GM12801 (cell line): Measurements from ENCODE around the gene PAQR8.

Experiments
- CTCF ChIP-seq: IDR thresholded peaks from one replicate; pipeline ENCODE4 v1.5.1; 2011; ENCODE audit warnings: control low read depth; ENCODE audit not compliant: insufficient read length; ENCODE audit errors: extremely low read depth

Gene PAQR8

GRCh38 chr6:52362443-52363227 lies 684 bp downstream of the PAQR8 start:
- TF ChIP-seq CTCF: no peak

- no peak for TF ChIP-seq CTCF
These were observed 1.4 kb downstream of the PAQR8 start for GRCh38 chr6:52363228-52363867.

GRCh38 chr6:52364480-52365166 lies 2.7 kb downstream of the PAQR8 start:
- TF ChIP-seq CTCF: no peak

GRCh38 chr6:52365317-52365716 lies 3.4 kb downstream of the PAQR8 start:
- TF ChIP-seq CTCF: no peak

- no peak for TF ChIP-seq CTCF
These were observed 4.1 kb downstream of the PAQR8 start for GRCh38 chr6:52365866-52366540.

- no peak for TF ChIP-seq CTCF
These were observed 6.1 kb downstream of the PAQR8 start for GRCh38 chr6:52368002-52368401.

GRCh38 chr6:52369234-52369633 lies 7.3 kb downstream of the PAQR8 start:
- no peak for TF ChIP-seq CTCF
